Endothelial cell of umbilical vein (primary cell): ENCODE data around the gene PLEKHD1. TPM values are rescaled to one million over a fixed set of nuclear protein-coding genes. Genes with fewer than 3 reads are reported as not detected.

Source experiments
- BruUV-seq: library from RNA; stranded (reverse); fragments of 400-500 nt; replicated peaks from 2 replicates; lab custom pipeline; 2021; lab: Mats Ljungman, UMichigan
- CTCF ChIA-PET: fragments of 300-600, 350-600 bp; sonication (Branson Sonifier 250); formaldehyde crosslinking; loops from one replicate; lab custom pipeline; 2021; ENCODE audit warnings: antibody characterized with exemption, inconsistent platforms; lab: Charles Lee
- POLR2A ChIA-PET: fragments of 300-600, 350-600 bp; sonication (Branson Sonifier 250); formaldehyde crosslinking; loops from one replicate; lab custom pipeline; 2021; ENCODE audit warnings: antibody characterized with exemption, inconsistent platforms; lab: Charles Lee
- DNase-seq: peaks from one replicate; pipeline ENCODE4 v3.0.0-alpha.2; 2011; ENCODE audit warnings: low read depth, low spot score
- FAIRE-seq: peaks from 2 replicates; lab custom pipeline; 2011; peaks lifted over from hg19 to GRCh38; lab: Jason Lieb, UNC
- H2AFZ ChIP-seq: 2 replicates; pipeline ENCODE4 v1.6.0; 2012; ENCODE audit warnings: low read depth, low read length, control low read depth, inconsistent platforms
- H3K27ac ChIP-seq: 2 replicates; pipeline ENCODE4 v1.5.1; 2011; ENCODE audit warnings: low read depth, mild to moderate bottlenecking, control low read depth, low read length, moderate library complexity; ENCODE audit not compliant: insufficient read depth
- H3K27me3 ChIP-seq, 2 experiments: 2 replicates each; pipeline versions ENCODE4 v1.6.0 to v1.6.1; 2011; ENCODE audit warnings: low read length in 2 of 2, mixed read lengths in 1 of 2; ENCODE audit not compliant: control insufficient read depth in 2 of 2, insufficient read depth in 2 of 2
- H3K36me3 ChIP-seq, 2 experiments: 2 replicates in 1 of 2; 3 replicates in 1 of 2; pipeline ENCODE4 v1.5.1; 2011; ENCODE audit warnings: low read length in 2 of 2, mild to moderate bottlenecking in 1 of 2, moderate library complexity in 1 of 2; ENCODE audit not compliant: control insufficient read depth in 2 of 2, insufficient read depth in 2 of 2; ENCODE audit errors: extremely low read depth in 1 of 2
- H3K4me1 ChIP-seq: 3 replicates; pipeline ENCODE4 v1.5.1; 2011; ENCODE audit warnings: mild to moderate bottlenecking, low read length; ENCODE audit not compliant: control insufficient read depth, insufficient read depth; ENCODE audit errors: extremely low read depth
- H3K4me2 ChIP-seq: 2 replicates; pipeline ENCODE4 v1.6.1; 2011; ENCODE audit warnings: low read length, control low read depth, mixed read lengths; ENCODE audit not compliant: insufficient read depth
- H3K4me3 ChIP-seq, 3 experiments: fragments of 200-600 bp in 1 of 3; sonication (generic), shearing (Covaris generic) in 1 of 3; replicated peaks in 1 of 3; 2 replicates each; pipeline ENCODE4 v1.5.1; 2011 to 2016; ENCODE audit warnings: control low read depth in 3 of 3, low read length in 3 of 3, mild to moderate bottlenecking in 2 of 3, inconsistent platforms in 1 of 3, low read depth in 1 of 3, moderate library complexity in 1 of 3; ENCODE audit not compliant: insufficient read depth in 1 of 3
- H3K79me2 ChIP-seq: 2 replicates; pipeline ENCODE4 v1.6.0; 2012; ENCODE audit warnings: low read length, inconsistent platforms; ENCODE audit not compliant: control insufficient read depth, insufficient read depth
- H3K9ac ChIP-seq: replicated peaks from 2 replicates; pipeline ENCODE3; 2011; ENCODE audit warnings: low read length, control low read depth; ENCODE audit not compliant: insufficient read depth; ENCODE audit errors: extremely low read depth
- H3K9me1 ChIP-seq: replicated peaks from 3 replicates; pipeline ENCODE4 v1.6.0; 2011; ENCODE audit warnings: mild to moderate bottlenecking, low read length; ENCODE audit not compliant: control insufficient read depth, insufficient read depth; ENCODE audit errors: extremely low read depth
- H3K9me3 ChIP-seq: replicated peaks from 2 replicates; pipeline ENCODE4 v1.5.1; 2012; ENCODE audit warnings: low read length, inconsistent platforms; ENCODE audit not compliant: control insufficient read depth, insufficient read depth
- H4K20me1 ChIP-seq: replicated peaks from 2 replicates; pipeline ENCODE3; 2011; ENCODE audit warnings: mild to moderate bottlenecking, low read length; ENCODE audit not compliant: control insufficient read depth, insufficient read depth; ENCODE audit errors: extremely low read depth
- EZH2 ChIP-seq: IDR thresholded peaks from 2 replicates; pipeline ENCODE4 v1.6.1; 2012; ENCODE audit warnings: borderline replicate concordance, low read depth, mild to moderate bottlenecking, moderate library complexity, low read length, inconsistent platforms; ENCODE audit not compliant: severe bottlenecking
- FOS ChIP-seq: IDR thresholded peaks from 2 replicates; pipeline ENCODE4 v1.6.1; 2011; ENCODE audit warnings: mild to moderate bottlenecking, low read length, moderate library complexity, borderline replicate concordance; ENCODE audit not compliant: insufficient read depth
- GATA2 ChIP-seq: IDR thresholded peaks from 2 replicates; pipeline ENCODE4 v1.7.0; 2011; ENCODE audit warnings: low read depth, mild to moderate bottlenecking, moderate library complexity, mixed read lengths, low read length; ENCODE audit not compliant: insufficient read length, insufficient read depth
- JUN ChIP-seq: IDR thresholded peaks from 2 replicates; pipeline ENCODE4 v1.6.1; 2011; ENCODE audit warnings: borderline replicate concordance, low read depth; ENCODE audit not compliant: insufficient read length, insufficient read depth
- MYC ChIP-seq: IDR thresholded peaks from one replicate; pipeline ENCODE4 v1.6.1; 2011; ENCODE audit warnings: mild to moderate bottlenecking, low read depth, low read length
- POLR2A ChIP-seq: IDR thresholded peaks from 2 replicates; pipeline ENCODE4 v1.6.1; 2012; ENCODE audit warnings: low read depth, mild to moderate bottlenecking, control low read depth, low read length
- POLR2AphosphoS5 ChIP-seq: IDR thresholded peaks from 2 replicates; pipeline ENCODE4 v1.6.1; 2012; ENCODE audit warnings: low read depth, mild to moderate bottlenecking, control low read depth, low read length, moderate library complexity; ENCODE audit not compliant: insufficient read depth
- dilution Hi-C: fragments of 300-500 bp; cut with MboI; formaldehyde crosslinking; loops from one replicate; pipeline ENCODE4 v1.15.0; 2019; ENCODE audit warnings: low sequenced_read_pairs; ENCODE audit not compliant: extremely low pct_ligation_motif_present
- intact Hi-C: fragments of 100-400 bp; cut with micrococcal nuclease; formaldehyde crosslinking; loops from one replicate; pipeline ENCODE4 v1.10.0; 2022
- polyA plus RNA-seq, 4 experiments: library from polyadenylated mRNA; depleted of rRNA in 3 of 4; stranded (reverse) in 3 of 4; unstranded in 1 of 4; fragments of >200 nt; gene quantifications; 2 replicates each; pipeline versions ENCODE4 v1.2.1 to v1.2.3, GENCODE V29; 2011 to 2012; ENCODE audit warnings: missing spikeins in 1 of 4
- total RNA-seq: library from RNA; stranded (reverse); gene quantifications from 2 replicates; pipeline ENCODE4 v1.2.3, GENCODE V29; 2021
- TF ChIP-seq, protein P1 (sequence below), 2 donors: IDR thresholded peaks; 1 replicate in 1 of 2; 2 replicates in 1 of 2; pipeline ENCODE4 v1.5.1; 2011; ENCODE audit warnings: low read length in 2 of 2, mild to moderate bottlenecking in 2 of 2, moderate library complexity in 2 of 2, control low read depth in 1 of 2, inconsistent platforms in 1 of 2, low read depth in 1 of 2; ENCODE audit not compliant: insufficient read depth in 1 of 2; ENCODE audit errors: extremely low read depth in 1 of 2
- TF ChIP-seq, protein P2 (sequence below): IDR thresholded peaks from 2 replicates; pipeline ENCODE4 v1.6.1; 2011; ENCODE audit not compliant: insufficient read depth, insufficient read length

Gene PLEKHD1
- total and polyA plus RNA-seq, 2 donors (not counting 3 experiments of a cell fraction or from before 2014, with no cell fraction given): 0.01 TPM; not detected in 1

DNA sequence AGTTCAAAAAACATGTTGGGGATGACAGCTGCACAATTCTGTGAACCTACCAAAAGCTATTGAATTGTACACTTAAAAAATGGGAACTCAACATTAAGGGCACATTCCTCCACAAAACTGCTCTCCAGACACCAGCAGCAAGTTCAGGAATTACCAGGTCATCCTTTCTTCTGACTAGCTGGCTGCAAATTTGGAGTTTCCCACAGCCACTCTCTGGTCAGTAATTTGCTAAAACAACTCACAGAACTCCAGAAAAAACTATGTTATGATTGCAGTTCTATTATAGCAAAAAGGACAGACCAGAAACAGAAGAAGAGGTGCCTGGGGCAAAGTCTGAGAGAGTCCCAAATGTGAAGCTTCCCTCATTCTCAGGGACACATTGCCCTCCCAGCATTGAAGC lies 20.1 kb upstream of the PLEKHD1 start:
- H2AFZ ChIP-seq: peak overlapping the region; percentile 60

More for the DNA sequence above, 20.1 kb upstream of the PLEKHD1 start:
- DNase-seq: no peak
- no peaks in the 10 kb centered on the region for H3K9me1 ChIP-seq
- peak overlapping the region in 1 of 3 experiments; percentile 7 for H3K4me3 ChIP-seq
- peak overlapping the region; percentile 58 for H3K9ac ChIP-seq
- TF ChIP-seq POLR2A (no peak), MYC (no peak), FOS (no peak), JUN (no peak), POLR2AphosphoS5 (no peak), EZH2 (no peak), GATA2 (no peak)
- TF ChIP-seq, protein P1, sequence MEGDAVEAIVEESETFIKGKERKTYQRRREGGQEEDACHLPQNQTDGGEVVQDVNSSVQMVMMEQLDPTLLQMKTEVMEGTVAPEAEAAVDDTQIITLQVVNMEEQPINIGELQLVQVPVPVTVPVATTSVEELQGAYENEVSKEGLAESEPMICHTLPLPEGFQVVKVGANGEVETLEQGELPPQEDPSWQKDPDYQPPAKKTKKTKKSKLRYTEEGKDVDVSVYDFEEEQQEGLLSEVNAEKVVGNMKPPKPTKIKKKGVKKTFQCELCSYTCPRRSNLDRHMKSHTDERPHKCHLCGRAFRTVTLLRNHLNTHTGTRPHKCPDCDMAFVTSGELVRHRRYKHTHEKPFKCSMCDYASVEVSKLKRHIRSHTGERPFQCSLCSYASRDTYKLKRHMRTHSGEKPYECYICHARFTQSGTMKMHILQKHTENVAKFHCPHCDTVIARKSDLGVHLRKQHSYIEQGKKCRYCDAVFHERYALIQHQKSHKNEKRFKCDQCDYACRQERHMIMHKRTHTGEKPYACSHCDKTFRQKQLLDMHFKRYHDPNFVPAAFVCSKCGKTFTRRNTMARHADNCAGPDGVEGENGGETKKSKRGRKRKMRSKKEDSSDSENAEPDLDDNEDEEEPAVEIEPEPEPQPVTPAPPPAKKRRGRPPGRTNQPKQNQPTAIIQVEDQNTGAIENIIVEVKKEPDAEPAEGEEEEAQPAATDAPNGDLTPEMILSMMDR (IDR thresholded peaks at IDR 0.05; ENCODE audit: extremely low read depth in 1 of 2, insufficient read depth in 1 of 2, low read depth in 1 of 2, low read length in 2 of 2): no peak
- TF ChIP-seq, protein P2, sequence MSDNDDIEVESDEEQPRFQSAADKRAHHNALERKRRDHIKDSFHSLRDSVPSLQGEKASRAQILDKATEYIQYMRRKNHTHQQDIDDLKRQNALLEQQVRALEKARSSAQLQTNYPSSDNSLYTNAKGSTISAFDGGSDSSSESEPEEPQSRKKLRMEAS: no peak
- H3K4me2 ChIP-seq: peak overlapping the region; percentile 88
- no peaks in the 10 kb centered on the region for H4K20me1 ChIP-seq
- H3K27ac ChIP-seq: peak overlapping the region; percentile 94
- BruUV-seq: TSS peak; percentile 98
- peaks cover 0 to 3% of the 10 kb centered on the region in 2 experiments for H3K36me3 ChIP-seq
- POLR2A ChIA-PET: no interaction called here
- dilution Hi-C loops (no loop called here), intact Hi-C loops (loop anchor here (5.0 to 10.0 kb wide), 3 partner anchors 202 to 980 kb away; partner anchors contain the start of genes DCAF5 and GALNT16)
- H3K4me1 ChIP-seq: peaks cover 19% of the 10 kb centered on the region
- CTCF ChIA-PET: interaction anchor here (1.2 to 4.8 kb wide), 4 partner anchors 10 to 221 kb away, joined by 3 to 27 read pairs (median 12); no protein-coding TSS in a partner anchor
- H3K27me3 ChIP-seq: no peaks in the 10 kb centered on the region
- FAIRE-seq: no peak
- H3K9me3 ChIP-seq: no peaks in the 10 kb centered on the region
- H3K79me2 ChIP-seq: no peaks in the 10 kb centered on the region
